Measurements from ENCODE around the gene EGR1.

DNA sequence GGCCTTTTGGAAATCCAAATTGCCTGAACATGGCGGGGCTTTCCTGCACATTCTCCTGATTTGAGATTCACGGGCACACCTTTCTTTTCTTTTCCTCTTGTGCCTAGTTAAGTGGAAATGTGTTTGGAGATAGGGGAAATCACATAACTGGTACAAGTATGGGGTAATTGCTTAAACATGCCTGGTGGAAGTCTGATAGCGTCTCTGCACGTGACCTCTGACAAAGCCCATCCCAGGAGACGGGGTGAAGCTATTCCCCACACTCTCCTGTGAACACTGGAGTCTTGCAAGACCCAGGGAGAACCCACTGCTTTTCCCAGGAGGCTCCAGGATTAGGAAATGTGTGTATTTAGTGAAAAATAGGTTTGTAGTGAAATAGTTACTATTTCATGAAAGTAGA lies 29.3 kb upstream of the EGR1 start:
- TF ChIP-seq FOXA1 (IDR thresholded peaks at IDR 0.05) (no peak), SP1 (IDR thresholded peaks at IDR 0.05) (no peak), TARDBP (IDR thresholded peaks at IDR 0.05) (no peak), FOXK2 (IDR thresholded peaks at IDR 0.05) (no peak), ZNF384 (IDR thresholded peaks at IDR 0.05) (no peak), ARNT (IDR thresholded peaks at IDR 0.05) (no peak), NFRKB (IDR thresholded peaks at IDR 0.05) (no peak), SUZ12 (IDR thresholded peaks at IDR 0.05) (no peak), HDGF (IDR thresholded peaks at IDR 0.05; ENCODE audit: borderline replicate concordance) (no peak), ELF4 (IDR thresholded peaks at IDR 0.05) (no peak), CTBP1 (IDR thresholded peaks at IDR 0.05; ENCODE audit: borderline replicate concordance) (no peak), PKNOX1 (IDR thresholded peaks at IDR 0.05) (no peak), FOXM1 (IDR thresholded peaks at IDR 0.05; ENCODE audit: borderline replicate concordance) (no peak)

All from HEK293T (cell line).